Parathyroid adenoma (tissue), 2 donors: ENCODE results near the gene ASMTL.

Experiments used
- H2AFZ ChIP-seq: fragments of 300-600 bp; sonication (generic); one replicate; pipeline ENCODE4 v1.7.0; 2017; ENCODE audit warnings: antibody characterized with exemption, mild to moderate bottlenecking
- H3K27ac ChIP-seq: fragments of 300-600 bp; sonication (generic); one replicate; pipeline ENCODE4 v1.7.0; 2017
- H3K27me3 ChIP-seq: fragments of 300-600 bp; sonication (generic); one replicate; pipeline ENCODE4 v1.7.0; 2017; ENCODE audit warnings: low read length; ENCODE audit not compliant: control insufficient read depth, insufficient read depth
- H3K36me3 ChIP-seq: fragments of 300-600 bp; sonication (generic); one replicate; pipeline ENCODE4 v1.7.0; 2017; ENCODE audit warnings: low read length; ENCODE audit not compliant: control insufficient read depth, insufficient read depth
- H3K4me1 ChIP-seq: fragments of 300-600 bp; sonication (generic); one replicate; pipeline ENCODE4 v1.7.0; 2017; ENCODE audit warnings: control low read depth
- H3K4me2 ChIP-seq: fragments of 300-600 bp; sonication (generic); one replicate; pipeline ENCODE4 v1.7.0; 2017; ENCODE audit warnings: low read length
- H3K4me3 ChIP-seq: fragments of 300-600 bp; sonication (generic); one replicate; pipeline ENCODE4 v1.7.0; 2017; ENCODE audit warnings: low read depth, low read length
- H3K79me2 ChIP-seq: fragments of 300-600 bp; sonication (generic); one replicate; pipeline ENCODE4 v1.7.0; 2017; ENCODE audit warnings: control low read depth
- H3K9ac ChIP-seq: fragments of 300-600 bp; sonication (generic); one replicate; pipeline ENCODE4 v1.7.0; 2017; ENCODE audit warnings: mild to moderate bottlenecking
- H3K9me3 ChIP-seq: fragments of 300-600 bp; sonication (generic); one replicate; pipeline ENCODE4 v1.7.0; 2017; ENCODE audit warnings: low read length; ENCODE audit not compliant: control insufficient read depth
- CTCF ChIP-seq: fragments of 300-600 bp; sonication (generic); IDR thresholded peaks from one replicate; pipeline ENCODE4 v1.7.0; 2017; ENCODE audit warnings: antibody characterized with exemption, mild to moderate bottlenecking
- donor health status: primary hyperparathyroidism.

Gene ASMTL

GRCh38 chrX:1397441-1398270 lies 55.1 kb downstream of the ASMTL start:
- no peaks in the 10 kb centered on the region for H3K4me1 ChIP-seq
- H3K9me3 ChIP-seq, result no peaks in the 10 kb centered on the region
- no peak overlapping the region for H3K27ac ChIP-seq
- H3K79me2 ChIP-seq, result no peaks in the 10 kb centered on the region
- H2AFZ ChIP-seq, result no peak overlapping the region
- H3K4me3 ChIP-seq, result no peak overlapping the region
- no peak overlapping the region for H3K9ac ChIP-seq
- H3K4me2 ChIP-seq, result no peak overlapping the region
- no peaks in the 10 kb centered on the region for H3K27me3 ChIP-seq
- no peak for TF ChIP-seq CTCF
- H3K36me3 ChIP-seq, result no peaks in the 10 kb centered on the region

GRCh38 chrX:1397001-1397400 lies 55.7 kb downstream of the ASMTL start:
- Histone ChIP-seq H3K9me3 (no peaks in the 10 kb centered on the region), H3K4me2 (no peak overlapping the region), H3K79me2 (no peaks in the 10 kb centered on the region), H3K27me3 (no peaks in the 10 kb centered on the region), H3K36me3 (no peaks in the 10 kb centered on the region), H3K4me3 (no peak overlapping the region), H3K4me1 (no peaks in the 10 kb centered on the region), H2AFZ (no peak overlapping the region), H3K9ac (no peak overlapping the region), H3K27ac (no peak overlapping the region)
- no peak for TF ChIP-seq CTCF

- H2AFZ ChIP-seq, result no peak overlapping the region
- peaks cover 7% of the 10 kb centered on the region for H3K79me2 ChIP-seq
- no peaks in the 10 kb centered on the region for H3K4me1 ChIP-seq
- no peaks in the 10 kb centered on the region for H3K9me3 ChIP-seq
- TF ChIP-seq CTCF, result no peak
- H3K4me3 ChIP-seq, result no peak overlapping the region
- H3K4me2 ChIP-seq, result no peak overlapping the region
- H3K27ac ChIP-seq, result no peak overlapping the region
- no peak overlapping the region for H3K9ac ChIP-seq
- H3K36me3 ChIP-seq, result no peaks in the 10 kb centered on the region
- no peaks in the 10 kb centered on the region for H3K27me3 ChIP-seq
Observed at GRCh38 chrX:1395646-1396216, 57.0 kb downstream of the ASMTL start.

GRCh38 chrX:1394731-1395501 lies 57.8 kb downstream of the ASMTL start:
- Histone ChIP-seq H2AFZ (no peak overlapping the region), H3K9me3 (no peaks in the 10 kb centered on the region), H3K4me1 (no peaks in the 10 kb centered on the region), H3K9ac (no peak overlapping the region), H3K4me3 (no peak overlapping the region), H3K4me2 (no peak overlapping the region), H3K27me3 (no peaks in the 10 kb centered on the region), H3K36me3 (no peaks in the 10 kb centered on the region), H3K79me2 (peaks cover 15% of the 10 kb centered on the region), H3K27ac (no peak overlapping the region)
- TF ChIP-seq CTCF, result no peak
